ENCODE results near the gene CUX1.

DNA sequence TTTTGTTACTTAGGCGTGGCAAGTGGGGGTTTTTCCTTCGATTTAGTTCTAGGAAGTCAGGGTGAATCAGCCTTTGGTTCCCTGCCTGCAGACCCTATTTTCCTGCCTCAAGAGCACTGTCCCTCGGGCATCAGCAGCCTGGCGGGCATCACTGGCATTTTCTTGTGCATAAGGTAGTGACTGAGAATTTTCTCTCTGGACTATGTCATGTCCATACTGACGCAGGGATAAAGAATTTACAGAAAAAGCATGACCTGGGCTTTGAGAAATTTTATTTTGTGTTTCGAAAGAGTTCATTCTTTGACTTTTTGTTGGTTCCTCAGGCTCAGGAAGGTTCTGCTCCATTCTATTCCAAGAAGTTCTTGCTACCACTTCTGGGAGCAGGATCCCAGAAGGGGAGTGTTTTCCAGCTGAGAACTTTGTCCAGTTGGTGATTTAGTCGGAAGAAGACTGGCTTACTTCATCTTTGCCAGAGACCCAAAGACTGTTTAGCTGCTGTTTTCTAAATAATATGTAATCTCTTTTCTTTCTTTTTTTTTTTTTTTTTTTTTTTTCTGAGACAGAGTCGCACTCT, 255.3 kb downstream of the CUX1 start:
- no peak for TF ChIP-seq POLR2A (IDR thresholded peaks at IDR 0.05)
- TF ChIP-seq, protein P1, sequence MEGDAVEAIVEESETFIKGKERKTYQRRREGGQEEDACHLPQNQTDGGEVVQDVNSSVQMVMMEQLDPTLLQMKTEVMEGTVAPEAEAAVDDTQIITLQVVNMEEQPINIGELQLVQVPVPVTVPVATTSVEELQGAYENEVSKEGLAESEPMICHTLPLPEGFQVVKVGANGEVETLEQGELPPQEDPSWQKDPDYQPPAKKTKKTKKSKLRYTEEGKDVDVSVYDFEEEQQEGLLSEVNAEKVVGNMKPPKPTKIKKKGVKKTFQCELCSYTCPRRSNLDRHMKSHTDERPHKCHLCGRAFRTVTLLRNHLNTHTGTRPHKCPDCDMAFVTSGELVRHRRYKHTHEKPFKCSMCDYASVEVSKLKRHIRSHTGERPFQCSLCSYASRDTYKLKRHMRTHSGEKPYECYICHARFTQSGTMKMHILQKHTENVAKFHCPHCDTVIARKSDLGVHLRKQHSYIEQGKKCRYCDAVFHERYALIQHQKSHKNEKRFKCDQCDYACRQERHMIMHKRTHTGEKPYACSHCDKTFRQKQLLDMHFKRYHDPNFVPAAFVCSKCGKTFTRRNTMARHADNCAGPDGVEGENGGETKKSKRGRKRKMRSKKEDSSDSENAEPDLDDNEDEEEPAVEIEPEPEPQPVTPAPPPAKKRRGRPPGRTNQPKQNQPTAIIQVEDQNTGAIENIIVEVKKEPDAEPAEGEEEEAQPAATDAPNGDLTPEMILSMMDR (IDR thresholded peaks at IDR 0.05), result no peak
- TF ChIP-seq POLR2AphosphoS5 (IDR thresholded peaks at IDR 0.05), result no peak
